Measurements from ENCODE around the gene MVD.

MVD gene

GRCh38 chr16:88665570-88665969, 2.7 kb upstream of the MVD start:
- DNase-seq (ENCODE audit: low spot score): no peak
- no peak for TF ChIP-seq CTCF (IDR thresholded peaks at IDR 0.05; ENCODE audit: extremely low read depth, missing control alignments)

- no peak for DNase-seq (ENCODE audit: low spot score)
- no peak for TF ChIP-seq CTCF (IDR thresholded peaks at IDR 0.05; ENCODE audit: extremely low read depth, missing control alignments)
Measured at GRCh38 chr16:88665148-88665547, 2.3 kb upstream of the MVD start.

DNA sequence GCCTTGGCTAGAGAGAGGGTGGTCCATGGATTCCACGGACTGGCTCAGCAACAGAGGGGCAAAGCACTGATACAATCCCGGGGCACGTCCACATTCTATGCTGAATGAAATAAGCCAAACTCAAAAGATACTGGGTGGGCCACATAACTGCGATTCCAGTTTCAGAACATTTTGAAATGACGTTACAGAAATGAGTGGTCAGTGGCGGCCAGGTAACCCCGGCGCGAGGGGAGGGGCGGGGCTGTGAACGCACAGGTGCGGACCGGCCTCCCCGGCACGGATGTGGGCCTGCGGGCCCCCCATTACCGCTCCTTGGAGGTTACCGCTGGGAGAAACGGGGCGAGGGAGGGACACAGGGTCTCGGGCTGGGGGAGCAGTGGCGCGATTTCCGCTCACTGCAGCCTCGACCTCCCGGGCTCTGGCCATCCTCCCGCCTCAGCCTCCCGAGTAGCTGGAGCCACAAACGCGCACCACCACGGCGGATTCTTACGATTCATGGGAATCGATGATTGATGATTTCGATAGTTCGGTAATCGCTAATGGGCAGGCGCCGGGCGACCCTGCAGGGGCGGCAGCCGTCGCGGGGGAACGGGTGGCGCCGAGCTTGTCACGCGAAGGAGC, 559 bp downstream of the MVD start:
- DNase-seq (ENCODE audit: low spot score): no peak
- TF ChIP-seq CTCF (IDR thresholded peaks at IDR 0.05; ENCODE audit: extremely low read depth, missing control alignments): no peak

GRCh38 chr16:88661468-88661867, 1.4 kb downstream of the MVD start:
- DNase-seq (ENCODE audit: low spot score): no peak
- TF ChIP-seq CTCF (IDR thresholded peaks at IDR 0.05; ENCODE audit: extremely low read depth, missing control alignments): no peak

- no peak for DNase-seq (ENCODE audit: low spot score)
- no peak for TF ChIP-seq CTCF (IDR thresholded peaks at IDR 0.05; ENCODE audit: extremely low read depth, missing control alignments)
Measured at GRCh38 chr16:88659160-88659559, 3.7 kb downstream of the MVD start.

DNA sequence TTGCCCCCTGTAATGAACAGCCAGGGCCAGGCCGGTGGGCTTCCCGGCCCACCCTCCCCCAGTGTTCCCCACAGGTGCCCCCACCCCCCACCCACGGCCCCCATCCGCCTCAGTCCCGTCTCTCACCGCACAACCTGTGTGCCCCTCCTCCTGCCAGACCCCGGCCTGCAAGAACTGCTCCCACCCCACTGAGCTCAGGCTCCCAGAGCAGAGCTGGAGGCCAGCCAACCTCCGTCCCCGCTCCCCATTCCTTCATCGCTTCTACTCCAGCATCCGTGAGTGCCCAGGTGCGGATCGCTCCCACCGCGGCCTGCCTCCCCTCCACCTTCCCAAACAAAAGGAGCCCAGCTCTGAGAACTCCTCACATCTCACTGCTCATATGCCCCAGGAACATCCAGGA, 4.2 kb downstream of the MVD start:
- no peak for TF ChIP-seq CTCF (IDR thresholded peaks at IDR 0.05; ENCODE audit: extremely low read depth, missing control alignments)
- DNase-seq (ENCODE audit: low spot score): no peak

DNA sequence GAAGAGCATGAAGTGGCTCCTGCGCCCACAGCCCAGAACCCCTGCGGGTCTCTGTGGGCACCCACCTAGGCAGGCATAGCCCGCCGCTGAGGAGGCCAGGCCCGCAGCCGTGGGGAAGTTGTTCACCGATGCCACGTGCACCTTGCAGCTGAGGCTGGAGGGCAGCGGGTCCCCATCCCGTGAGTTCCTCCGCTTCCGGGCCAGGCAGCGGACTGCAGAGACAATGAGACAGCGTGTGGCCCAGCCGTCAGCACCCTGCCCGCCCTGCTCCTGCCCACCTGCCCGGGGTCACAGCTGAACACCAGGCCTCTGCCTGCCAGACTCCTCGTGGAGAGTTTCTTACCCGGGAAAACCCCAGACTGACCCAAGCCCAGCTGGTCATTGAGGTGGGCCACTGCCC, 5.5 kb downstream of the MVD start:
- DNase-seq (ENCODE audit: low spot score): no peak
- TF ChIP-seq CTCF (IDR thresholded peaks at IDR 0.05; ENCODE audit: extremely low read depth, missing control alignments): no peak
